Gastrocnemius medialis (tissue), 4 donors: Measurements from ENCODE around the gene KCNQ5. TPM values are rescaled to one million over a fixed set of nuclear protein-coding genes. Genes with fewer than 3 reads are reported as not detected.

ENCODE experiments used
- ATAC-seq, 2 donors: fragments of 150-250 bp; one replicate each; pipeline ENCODE4 v1.9.1; 2016
- DNase-seq, 2 donors: peaks; one replicate each; pipeline ENCODE4 v3.0.0-alpha.2; 2019
- H3K27ac ChIP-seq, 4 donors: fragments of 200-600 bp; sonication (generic); 1 replicate in 1 of 4; 2 replicates in 3 of 4; pipeline ENCODE4 v1.5.1; 2016 to 2018; ENCODE audit warnings: mild to moderate bottlenecking in 2 of 4, moderate library complexity in 1 of 4
- H3K27me3 ChIP-seq, 3 donors: fragments of 200-600 bp; sonication (generic) in 2 of 3; 1 replicate in 1 of 3; 2 replicates in 2 of 3; pipeline versions ENCODE4 v1.5.1 to v1.6.0; 2016 to 2019; ENCODE audit warnings: mild to moderate bottlenecking in 1 of 3, moderate library complexity in 1 of 3
- H3K36me3 ChIP-seq, 2 donors: fragments of 200-600 bp; sonication (generic) in 1 of 2; one replicate each; pipeline ENCODE4 v1.5.1; 2017 to 2018
- H3K4me1 ChIP-seq, 2 donors: fragments of 200-600 bp; sonication (generic) in 1 of 2; one replicate each; pipeline ENCODE4 v1.5.1; 2016 to 2017; ENCODE audit warnings: mild to moderate bottlenecking in 2 of 2
- H3K4me3 ChIP-seq, 4 donors: fragments of 200-600 bp; sonication (generic) in 3 of 4; 1 replicate in 1 of 4; 2 replicates in 3 of 4; pipeline ENCODE4 v1.5.1; 2016 to 2019; ENCODE audit warnings: mild to moderate bottlenecking in 2 of 4
- H3K9me3 ChIP-seq, 3 donors: fragments of 200-600 bp; sonication (generic) in 2 of 3; 1 replicate in 1 of 3; 2 replicates in 2 of 3; pipeline ENCODE4 v1.5.1; 2016 to 2019
- CTCF ChIP-seq, 5 experiments: fragments of 450-650 bp in 3 of 5; fragments of 200-600 bp in 2 of 5; sonication (generic) in 2 of 5; IDR thresholded peaks in 4 of 5; conservative IDR thresholded peaks in 1 of 5; 1 replicate in 4 of 5; 2 replicates in 1 of 5; pipeline ENCODE4 v1.5.1; 2016 to 2019; ENCODE audit warnings: antibody characterized with exemption in 5 of 5, mild to moderate bottlenecking in 3 of 5, moderate library complexity in 3 of 5
- POLR2A ChIP-seq, 2 donors: fragments of 450-650 bp; IDR thresholded peaks; one replicate each; pipeline ENCODE4 v1.6.1; 2017; ENCODE audit warnings: antibody characterized with exemption in 2 of 2, mild to moderate bottlenecking in 2 of 2, moderate library complexity in 2 of 2
- in situ Hi-C, 4 donors: fragments of 200-750 bp; cut with MboI; loops; one replicate each; pipeline versions ENCODE4 v1.15.0 to v1.8.0; 2017; ENCODE audit warnings: low sequenced_read_pairs in 4 of 4
- intact Hi-C: fragments of 100-400 bp; cut with DNase I; formaldehyde crosslinking; loops from one replicate; pipeline ENCODE4 v1.15.1; 2023; ENCODE audit warnings: low total_unique reads
- total RNA-seq, 4 donors: library from RNA; depleted of rRNA; stranded (reverse); fragments of >200 nt; gene quantifications; one replicate each; pipeline versions ENCODE4 v1.1.0 to v1.2.3, GENCODE V29; 2016

KCNQ5 gene
- total RNA-seq, 4 donors from 2014 or later: 5.3 to 19.3 (median 15.1) TPM

- H3K36me3 ChIP-seq: no peaks in the 10 kb centered on the region
- ATAC-seq (no peak), DNase-seq (no peak)
- in situ Hi-C loops (loop anchor here in 1 of 4 donors (10.0 kb wide), 1 partner anchor 75 kb away; no protein-coding TSS in a partner anchor), intact Hi-C loops (no loop called here)
- H3K4me1 ChIP-seq: peaks cover 0 to 4% of the 10 kb centered on the region in 2 donors
- no peak overlapping the region for H3K4me3 ChIP-seq
- no peaks in the 10 kb centered on the region for H3K27me3 ChIP-seq
- H3K9me3 ChIP-seq: no peaks in the 10 kb centered on the region
- no peak overlapping the region for H3K27ac ChIP-seq
- TF ChIP-seq POLR2A (IDR thresholded peaks at IDR 0.05) (no peak), CTCF (IDR thresholded peaks at IDR 0.05 in 4 of 5, conservative IDR thresholded peaks at IDR 0.05 in 1 of 5) (no peak)
Measured at GRCh38 chr6:72940265-72940664, 318.4 kb downstream of the KCNQ5 start.

- in situ Hi-C loops: loop anchor here in 1 of 4 donors (10.0 kb wide), 1 partner anchor 76 kb away; no protein-coding TSS in a partner anchor
- Histone ChIP-seq H3K9me3 (no peaks in the 10 kb centered on the region), H3K36me3 (no peaks in the 10 kb centered on the region), H3K4me3 (no peak overlapping the region), H3K4me1 (peaks cover 0 to 4% of the 10 kb centered on the region in 2 donors), H3K27ac (no peak overlapping the region), H3K27me3 (no peaks in the 10 kb centered on the region)
- no peak for ATAC-seq
- intact Hi-C loops: no loop called here
- TF ChIP-seq CTCF (IDR thresholded peaks at IDR 0.05 in 4 of 5, conservative IDR thresholded peaks at IDR 0.05 in 1 of 5) (no peak), POLR2A (IDR thresholded peaks at IDR 0.05) (no peak)
- no peak for DNase-seq
Measured at GRCh38 chr6:72941263-72941662, 319.4 kb downstream of the KCNQ5 start.

GRCh38 chr6:72941751-72942150 lies 319.9 kb downstream of the KCNQ5 start:
- ATAC-seq (no peak), DNase-seq (no peak)
- intact Hi-C loops: no loop called here
- no peaks in the 10 kb centered on the region for H3K9me3 ChIP-seq
- no peak overlapping the region for H3K27ac ChIP-seq
- TF ChIP-seq POLR2A (IDR thresholded peaks at IDR 0.05) (no peak), CTCF (IDR thresholded peaks at IDR 0.05 in 4 of 5, conservative IDR thresholded peaks at IDR 0.05 in 1 of 5) (no peak)
- peaks cover 1 to 7% of the 10 kb centered on the region in 2 donors for H3K4me1 ChIP-seq
- H3K36me3 ChIP-seq: no peaks in the 10 kb centered on the region
- H3K4me3 ChIP-seq: no peak overlapping the region
- no peaks in the 10 kb centered on the region for H3K27me3 ChIP-seq
- in situ Hi-C loops: loop anchor here in 1 of 4 donors (10.0 kb wide), 1 partner anchor 77 kb away; no protein-coding TSS in a partner anchor

- intact Hi-C loops: no loop called here
- TF ChIP-seq CTCF (IDR thresholded peaks at IDR 0.05 in 4 of 5, conservative IDR thresholded peaks at IDR 0.05 in 1 of 5) (no peak), POLR2A (IDR thresholded peaks at IDR 0.05) (no peak)
- Histone ChIP-seq H3K4me3 (no peak overlapping the region), H3K36me3 (no peaks in the 10 kb centered on the region), H3K27ac (peak overlapping the region in 2 of 4 donors; percentile 53 to 68), H3K4me1 (peaks cover 19 to 26% of the 10 kb centered on the region in 2 donors), H3K9me3 (no peaks in the 10 kb centered on the region), H3K27me3 (no peaks in the 10 kb centered on the region)
- ATAC-seq (no peak), DNase-seq (no peak)
- in situ Hi-C loops: loop anchor here in 1 of 4 donors (10.0 kb wide), 1 partner anchor 79 kb away; no protein-coding TSS in a partner anchor
Measured at GRCh38 chr6:72943699-72944098, 321.8 kb downstream of the KCNQ5 start.

- Histone ChIP-seq H3K4me3 (no peak overlapping the region), H3K27me3 (no peaks in the 10 kb centered on the region), H3K27ac (peak overlapping the region; percentile 41 to 68 (median 49)), H3K9me3 (no peaks in the 10 kb centered on the region), H3K36me3 (no peaks in the 10 kb centered on the region), H3K4me1 (peaks cover 27 to 34% of the 10 kb centered on the region in 2 donors)
- TF ChIP-seq POLR2A (IDR thresholded peaks at IDR 0.05): no peak
- TF ChIP-seq CTCF (IDR thresholded peaks at IDR 0.05 in 4 of 5, conservative IDR thresholded peaks at IDR 0.05 in 1 of 5): no peak
- intact Hi-C loops (no loop called here), in situ Hi-C loops (loop anchor here in 1 of 4 donors (10.0 kb wide), 1 partner anchor 80 kb away; no protein-coding TSS in a partner anchor)
- DNase-seq (no peak), ATAC-seq (peak; percentile 54 to 84)
Measured at GRCh38 chr6:72944660-72945059, 322.8 kb downstream of the KCNQ5 start.
